Spleen (tissue), 7 donors: ENCODE results near the gene DNM1.

Experiments used
- POLR2A ChIP-seq, 3 donors: fragments of 450-650 bp; IDR thresholded peaks; one replicate each; pipeline ENCODE4 v1.5.1; 2017; ENCODE audit warnings: antibody characterized with exemption in 3 of 3, mild to moderate bottlenecking in 1 of 3
- TF ChIP-seq, protein P1 (sequence below), 11 experiments: fragments of 200-600 bp in 7 of 11; fragments of 450-650 bp in 4 of 11; sonication (generic) in 4 of 11; IDR thresholded peaks in 8 of 11; conservative IDR thresholded peaks in 3 of 11; 1 replicate in 7 of 11; 2 replicates in 4 of 11; pipeline versions ENCODE4 v1.4.0 to v1.8.0; 2016 to 2021; ENCODE audit warnings: antibody characterized with exemption in 11 of 11, inconsistent platforms in 4 of 11, mild to moderate bottlenecking in 1 of 11
- donor health status: DM: no; HTN: no; CAD: no; lungs with moderate emphysema.
- donor health status: DM: no; HTN: no; CAD: no.
- donor health status: DM: no; HTN: no; CAD: no.

DNA sequence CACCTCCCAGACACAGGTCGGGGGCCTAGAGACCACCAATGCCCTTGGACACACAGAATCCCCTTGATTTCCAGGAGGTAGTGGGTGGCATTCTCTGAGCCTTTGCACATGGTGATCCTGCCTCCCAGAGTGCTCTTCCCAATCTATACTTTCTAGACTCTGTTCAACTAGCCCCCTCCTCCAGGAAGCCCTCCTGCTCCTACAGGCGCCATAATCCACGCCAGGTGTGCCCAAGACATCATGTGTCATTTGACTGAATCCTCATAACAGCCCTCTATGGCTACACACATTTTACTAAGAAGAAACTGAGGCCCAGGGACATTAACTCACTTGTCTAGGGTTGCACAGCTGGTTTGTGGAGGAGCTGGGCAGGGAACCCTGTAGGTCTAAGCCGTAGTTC, 36.0 kb upstream of the DNM1 start:
- TF ChIP-seq, protein P1, sequence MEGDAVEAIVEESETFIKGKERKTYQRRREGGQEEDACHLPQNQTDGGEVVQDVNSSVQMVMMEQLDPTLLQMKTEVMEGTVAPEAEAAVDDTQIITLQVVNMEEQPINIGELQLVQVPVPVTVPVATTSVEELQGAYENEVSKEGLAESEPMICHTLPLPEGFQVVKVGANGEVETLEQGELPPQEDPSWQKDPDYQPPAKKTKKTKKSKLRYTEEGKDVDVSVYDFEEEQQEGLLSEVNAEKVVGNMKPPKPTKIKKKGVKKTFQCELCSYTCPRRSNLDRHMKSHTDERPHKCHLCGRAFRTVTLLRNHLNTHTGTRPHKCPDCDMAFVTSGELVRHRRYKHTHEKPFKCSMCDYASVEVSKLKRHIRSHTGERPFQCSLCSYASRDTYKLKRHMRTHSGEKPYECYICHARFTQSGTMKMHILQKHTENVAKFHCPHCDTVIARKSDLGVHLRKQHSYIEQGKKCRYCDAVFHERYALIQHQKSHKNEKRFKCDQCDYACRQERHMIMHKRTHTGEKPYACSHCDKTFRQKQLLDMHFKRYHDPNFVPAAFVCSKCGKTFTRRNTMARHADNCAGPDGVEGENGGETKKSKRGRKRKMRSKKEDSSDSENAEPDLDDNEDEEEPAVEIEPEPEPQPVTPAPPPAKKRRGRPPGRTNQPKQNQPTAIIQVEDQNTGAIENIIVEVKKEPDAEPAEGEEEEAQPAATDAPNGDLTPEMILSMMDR (IDR thresholded peaks at IDR 0.05 in 8 of 11, conservative IDR thresholded peaks at IDR 0.05 in 3 of 11): no peak
- TF ChIP-seq POLR2A (IDR thresholded peaks at IDR 0.05): no peak
